AG09319 (cell line): ENCODE results near the gene ZBTB6.
"Not testable (repeated sequence)": the region's sequence is repeated elsewhere in the genome, so short reads cannot be mapped to it uniquely, and the experiment has no call there.

Experiments
- DNase-seq: peaks from one replicate; pipeline ENCODE4 v3.0.0-alpha.2; 2010; ENCODE audit warnings: low read depth; ENCODE audit errors: extremely low read depth
- CTCF ChIP-seq: IDR thresholded peaks from 2 replicates; pipeline ENCODE4 v1.5.1; 2011; ENCODE audit warnings: low read depth, mild to moderate bottlenecking, inconsistent platforms, low read length, moderate library complexity

The ZBTB6 gene

GRCh38 chr9:122897969-122898368, 15.2 kb downstream of the ZBTB6 start:
- DNase-seq = no peak
- TF ChIP-seq CTCF = no peak

GRCh38 chr9:122888480-122888879, 24.6 kb downstream of the ZBTB6 start:
- DNase-seq = no peak
- no peak for TF ChIP-seq CTCF

- no peak for TF ChIP-seq CTCF
- DNase-seq = no peak
These were observed 30.0 kb downstream of the ZBTB6 start for GRCh38 chr9:122883125-122883524.

GRCh38 chr9:122879443-122879842, 33.7 kb downstream of the ZBTB6 start:
- TF ChIP-seq CTCF = no peak
- no peak for DNase-seq

- no peak for TF ChIP-seq CTCF
These were observed 37.6 kb downstream of the ZBTB6 start for GRCh38 chr9:122875523-122875922.

GRCh38 chr9:122867276-122867675, 45.8 kb downstream of the ZBTB6 start:
- DNase-seq = not testable (repeated sequence)

More at GRCh38 chr9:122875523-122875922, 37.6 kb downstream of the ZBTB6 start:
- no peak for DNase-seq

- no peak for TF ChIP-seq CTCF
- no peak for DNase-seq
These were observed 47.0 kb downstream of the ZBTB6 start for GRCh38 chr9:122866079-122866478.

- no peak for TF ChIP-seq CTCF
These were observed 47.8 kb downstream of the ZBTB6 start for GRCh38 chr9:122865300-122865699.

More at GRCh38 chr9:122865300-122865699, 47.8 kb downstream of the ZBTB6 start:
- no peak for DNase-seq
